GM19468 (cell line): ENCODE results near the gene FAM98A.

ENCODE experiments used
- ATAC-seq: cut with Tn5 transposase; IDR thresholded peaks from one replicate; pipeline ENCODE4 v1.9.1; 2021; ENCODE audit warnings: mild to moderate bottlenecking, moderate library complexity, moderate number of reproducible peaks; ENCODE audit not compliant: unreplicated experiment; ENCODE audit errors: extremely low read depth

Gene FAM98A

DNA sequence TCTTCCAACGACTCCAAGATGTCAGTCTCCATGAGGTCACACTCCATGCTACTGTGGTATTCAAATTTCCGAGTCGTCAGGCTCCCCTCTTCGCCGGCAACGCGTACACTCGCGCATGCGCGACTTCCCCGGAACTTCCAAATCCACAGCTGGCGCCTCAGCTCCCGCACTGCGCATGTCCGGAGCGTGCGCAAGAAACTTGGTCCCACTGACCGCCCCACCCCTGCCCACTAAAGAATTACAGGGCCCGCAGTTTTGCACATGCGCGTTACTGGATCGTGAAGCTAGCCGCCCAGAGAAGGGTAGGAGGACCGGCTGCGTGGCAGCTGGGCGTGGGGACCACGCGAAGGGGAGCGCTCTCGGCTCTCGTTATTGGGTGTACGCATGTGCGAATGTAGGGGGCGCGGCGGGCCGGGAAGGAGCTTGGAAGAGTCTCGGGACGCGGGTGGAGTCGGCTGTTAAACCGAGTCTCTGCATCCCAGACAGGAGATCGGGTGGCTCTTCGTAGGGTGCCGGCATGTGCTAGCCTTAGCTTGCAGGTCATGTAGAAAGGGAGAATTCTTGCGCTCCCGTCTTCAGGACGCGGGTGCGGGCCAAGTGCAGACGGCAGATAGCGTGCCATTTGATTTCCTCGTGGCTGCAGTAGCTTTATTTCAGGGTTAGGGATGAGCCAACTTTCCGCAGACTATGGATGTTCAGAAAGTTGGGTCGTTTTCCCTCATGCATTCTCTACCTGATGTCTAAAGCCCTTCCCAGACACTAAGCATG lies at the start of gene FAM98A:
TSS of gene FAM98A (minus strand) at position 125 of the 768 bp plus-strand sequence. CDS start at position 47, 78 bp downstream.
- peak; percentile 89 for ATAC-seq

DNA sequence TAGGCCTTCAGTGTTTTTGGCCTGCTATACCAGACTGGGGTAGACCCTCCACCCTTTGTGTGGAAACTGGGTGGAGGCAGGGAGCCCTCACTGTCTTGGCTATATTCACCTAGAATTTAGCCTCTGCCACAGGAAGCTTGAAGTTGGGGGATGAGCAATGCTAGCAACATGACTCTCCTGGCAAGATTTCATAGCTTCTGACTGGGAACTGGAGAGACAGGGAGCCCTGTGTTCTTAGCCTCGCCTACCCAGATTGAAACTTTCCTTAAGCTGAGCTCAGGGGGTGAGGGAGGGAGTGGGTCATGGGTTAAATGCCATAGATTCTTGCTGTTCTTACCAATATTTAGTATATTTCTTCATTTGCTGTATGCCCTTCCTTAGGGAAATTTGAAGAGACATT lies 46.8 kb upstream of the FAM98A start:
- no peak for ATAC-seq

DNA sequence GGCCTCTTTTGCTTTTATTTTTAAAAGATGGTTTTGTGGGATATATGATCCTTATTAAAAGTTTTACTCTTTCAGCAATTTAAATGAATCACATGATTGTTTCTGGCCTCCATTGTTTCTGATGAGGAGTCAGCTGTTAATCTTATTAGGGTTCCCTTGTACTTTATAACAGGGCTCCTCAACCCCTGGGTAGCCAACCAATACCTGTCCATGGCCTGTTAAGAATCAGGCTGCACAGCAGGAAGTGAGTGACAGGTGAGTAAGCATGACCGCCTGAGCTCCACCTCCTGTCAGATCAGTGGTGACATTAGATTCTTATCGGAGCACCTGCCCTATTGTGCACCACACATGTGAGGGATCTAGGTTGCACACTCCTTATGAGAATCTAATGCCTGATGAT lies 45.1 kb upstream of the FAM98A start:
- ATAC-seq = no peak

DNA sequence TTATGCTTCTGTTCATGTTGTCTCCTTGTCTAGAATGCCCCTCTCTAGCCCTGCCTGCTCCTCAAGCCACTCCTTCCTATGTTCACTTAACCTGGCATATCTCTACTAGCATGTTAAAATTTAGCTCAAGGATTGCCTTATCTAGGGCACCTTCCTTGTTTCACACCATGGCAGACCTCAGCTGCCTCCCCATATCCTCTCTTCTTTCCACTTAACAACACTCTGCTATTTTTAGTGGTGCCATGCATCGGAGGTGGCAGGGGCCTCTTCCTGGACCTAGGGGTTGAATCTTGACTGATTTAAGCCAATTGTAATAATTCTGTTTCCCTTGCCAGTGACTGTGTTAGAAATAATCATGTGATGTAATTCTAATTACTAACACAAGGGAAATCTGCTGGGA lies 36.9 kb upstream of the FAM98A start:
- no peak for ATAC-seq

DNA sequence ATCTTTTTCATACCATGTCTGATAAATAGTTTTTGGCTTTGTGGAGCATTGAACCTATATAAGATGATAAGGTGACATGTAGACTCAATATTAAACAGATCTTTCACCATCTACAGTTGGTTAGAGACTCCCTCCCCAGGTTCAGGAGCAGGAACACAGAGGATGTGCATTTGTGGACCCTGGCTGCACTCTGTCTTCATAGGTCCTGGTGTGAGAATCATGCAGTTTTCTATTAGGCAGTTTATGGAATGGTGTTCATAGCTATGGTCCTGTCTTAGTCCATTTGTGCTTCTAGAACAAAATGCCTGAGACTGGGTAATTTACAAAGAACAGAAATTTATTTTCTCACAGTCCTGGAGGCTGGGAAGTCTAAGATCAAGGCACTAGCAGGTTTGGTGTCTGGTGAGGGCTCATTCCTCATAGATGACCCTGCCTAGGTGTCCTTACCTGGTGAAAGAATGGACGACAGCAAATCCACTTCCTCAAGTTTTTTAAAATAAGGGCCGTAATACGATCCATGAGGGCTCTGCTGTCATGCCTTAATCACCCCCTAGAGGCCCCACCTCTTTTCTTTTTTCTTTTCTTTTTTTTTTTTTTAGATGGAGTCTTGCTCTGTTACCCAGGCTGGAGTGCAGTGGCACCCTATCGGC lies 35.3 kb upstream of the FAM98A start:
- ATAC-seq = no peak

DNA sequence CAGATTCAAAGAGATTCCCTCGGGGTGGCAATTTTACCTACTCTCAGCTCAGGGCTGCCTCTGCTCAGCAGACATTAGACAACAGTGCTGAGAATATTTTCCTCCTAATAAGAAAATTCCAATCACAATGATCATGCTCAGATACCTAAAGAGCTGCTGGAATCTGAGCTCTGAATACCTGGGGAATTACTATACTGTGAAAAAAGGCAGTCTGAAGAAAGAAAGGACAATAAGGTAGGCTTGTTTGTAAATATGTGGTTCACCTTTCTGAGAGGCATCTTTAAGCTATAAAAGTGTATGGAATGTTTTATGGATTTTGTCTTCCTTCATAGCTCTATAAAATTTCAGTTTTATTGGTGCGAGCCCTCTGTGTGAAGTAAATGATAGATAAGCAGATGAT lies 34.2 kb upstream of the FAM98A start:
- no peak for ATAC-seq

DNA sequence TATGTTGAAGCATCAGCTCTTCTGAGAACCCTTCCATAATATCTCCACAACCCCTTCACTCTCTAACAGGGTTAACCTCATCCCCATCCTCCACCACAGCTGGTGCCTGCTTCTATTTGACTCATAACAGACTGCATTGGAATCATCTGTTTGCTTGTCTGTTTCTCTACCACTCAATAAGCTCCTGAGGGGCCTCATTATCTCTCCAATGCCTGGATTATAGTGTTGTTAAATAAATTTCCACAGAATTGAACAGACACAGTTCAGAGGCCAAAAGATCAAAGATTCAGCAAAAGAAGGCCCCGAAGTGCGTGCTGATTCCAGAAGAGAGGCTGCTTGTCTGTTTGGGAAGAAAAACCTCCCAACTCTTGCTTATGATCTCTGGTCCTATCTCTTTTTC lies 33.7 kb upstream of the FAM98A start:
- ATAC-seq = no peak

DNA sequence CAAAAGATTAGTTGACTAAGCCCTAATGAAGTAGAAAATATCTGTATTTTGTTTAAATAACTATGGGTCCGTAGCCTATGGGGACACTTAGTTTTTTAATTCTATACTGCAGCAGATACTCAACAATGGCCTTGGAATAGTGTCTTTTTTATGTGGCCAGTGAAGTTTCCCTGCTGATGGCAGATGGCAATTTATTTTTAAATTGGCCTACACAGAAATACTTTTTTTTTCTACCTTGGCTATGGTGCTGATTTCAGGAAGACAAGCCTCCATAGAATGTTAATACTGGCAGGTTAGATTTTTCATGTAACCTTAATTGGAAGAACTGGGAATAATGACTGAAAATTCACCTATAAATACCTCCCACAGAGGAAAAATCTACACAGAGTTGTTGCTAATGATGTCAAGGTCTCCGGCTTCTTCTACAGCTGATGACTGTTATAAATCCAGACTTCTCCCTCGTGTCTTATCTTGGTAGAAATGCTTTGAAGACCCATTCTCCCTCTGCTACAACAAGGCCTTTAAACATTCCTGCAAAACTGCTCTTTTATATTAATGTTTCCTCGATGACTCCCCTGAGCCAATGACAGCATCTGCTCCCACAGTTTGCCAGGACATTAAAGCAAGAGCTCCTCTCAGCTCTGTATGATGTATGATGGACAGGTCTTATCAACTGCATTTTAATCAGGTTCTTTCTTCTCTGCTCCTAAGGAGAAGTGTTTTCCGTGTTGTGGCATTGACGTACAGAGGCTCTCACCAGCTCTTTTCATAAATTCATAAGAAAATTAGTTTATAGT lies 29.1 kb upstream of the FAM98A start:
- no peak for ATAC-seq

DNA sequence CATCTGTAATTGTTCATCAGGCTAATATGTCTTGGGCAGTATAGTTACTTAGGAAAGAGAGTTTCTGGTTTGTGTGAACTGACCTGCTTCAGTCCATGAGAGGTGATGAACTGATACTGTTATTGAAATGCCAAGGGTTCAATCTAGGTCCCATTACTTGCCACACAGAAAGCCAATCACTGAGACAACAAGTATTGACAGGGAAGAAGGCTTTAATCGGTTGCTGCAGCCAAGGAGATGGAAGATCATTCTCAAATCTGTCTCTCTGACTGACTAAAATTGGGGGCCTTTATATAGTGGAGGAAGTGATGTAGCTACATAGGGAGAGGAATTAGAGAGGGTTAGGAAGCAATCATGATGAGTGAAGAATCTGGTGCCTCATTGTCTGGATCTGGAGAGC lies 19.9 kb upstream of the FAM98A start:
- ATAC-seq = no peak

DNA sequence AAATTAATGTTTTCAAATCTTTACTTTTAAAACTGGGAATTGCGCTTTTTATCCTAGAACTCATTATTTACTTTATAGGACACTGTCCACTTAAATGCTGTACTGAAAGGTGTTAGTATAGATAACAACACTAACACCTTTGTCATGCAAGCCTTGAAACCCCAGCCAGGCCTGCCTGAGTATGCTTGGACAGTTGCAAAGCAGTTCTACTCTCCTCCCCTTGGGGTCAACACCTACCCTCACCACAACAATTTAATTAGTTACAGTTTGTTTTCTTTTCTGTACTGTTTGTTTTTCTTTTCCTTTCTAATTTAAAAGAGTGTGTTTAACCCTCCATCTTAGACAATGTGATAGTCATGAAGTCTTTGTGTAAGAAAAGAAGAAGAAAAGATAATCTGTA lies 18.9 kb upstream of the FAM98A start:
- no peak for ATAC-seq

DNA sequence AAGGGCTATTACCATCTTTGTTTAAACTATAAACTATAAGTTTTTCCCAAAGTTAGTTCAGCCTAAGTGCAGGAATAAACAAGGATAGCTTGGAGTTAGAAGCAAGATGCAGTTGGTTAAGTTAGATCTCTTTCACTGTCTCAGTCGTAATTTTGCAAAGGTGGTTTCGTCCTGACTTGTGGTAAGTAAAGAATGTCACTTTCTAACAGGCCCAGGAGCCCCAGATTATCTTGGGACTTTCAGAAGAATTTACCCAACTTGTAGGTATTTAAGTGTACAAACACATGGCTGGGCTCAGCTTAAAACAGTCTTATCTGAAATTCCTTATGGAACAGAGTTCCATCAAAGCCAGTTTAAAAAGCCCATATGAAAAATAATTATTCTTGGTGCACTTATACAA lies 18.3 kb upstream of the FAM98A start:
- no peak for ATAC-seq

DNA sequence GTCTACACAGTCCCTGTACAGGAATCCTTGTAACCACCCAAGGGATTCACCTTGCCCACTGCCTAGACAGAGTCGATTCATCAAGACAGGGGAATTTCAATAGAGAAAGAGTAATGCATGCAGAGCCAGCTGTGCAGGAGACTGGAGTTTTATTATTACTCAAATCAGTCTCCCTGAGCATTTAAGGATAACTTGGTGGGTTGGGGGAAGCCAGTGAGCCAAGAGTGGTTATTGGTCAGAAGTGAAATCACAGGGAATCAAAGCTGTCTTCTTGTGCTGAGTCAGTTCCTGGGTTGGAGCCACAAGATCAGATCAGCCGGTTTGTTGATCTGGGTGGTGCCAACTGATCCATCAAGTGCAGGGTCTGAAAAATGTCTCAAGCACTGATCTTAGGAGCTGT lies 17.8 kb upstream of the FAM98A start:
- no peak for ATAC-seq

DNA sequence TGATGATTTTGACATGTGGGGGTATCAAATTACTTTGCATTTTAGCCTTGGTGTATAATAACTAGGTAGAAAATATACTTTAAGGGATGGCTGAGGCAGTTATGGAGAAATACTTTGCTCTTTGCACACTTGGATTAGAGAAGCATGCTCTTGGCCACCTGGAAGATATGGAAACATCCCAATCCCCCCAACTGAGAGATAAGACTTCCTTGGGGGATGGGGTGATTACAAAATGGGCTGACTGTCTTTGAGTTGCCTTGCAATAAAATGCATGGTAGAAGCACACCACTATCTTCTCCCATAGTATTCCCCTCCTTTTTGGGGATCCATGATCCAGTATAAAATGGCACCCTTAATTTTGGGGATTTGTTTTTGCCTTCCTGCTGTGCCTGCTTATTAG lies 15.1 kb upstream of the FAM98A start:
- ATAC-seq = no peak

DNA sequence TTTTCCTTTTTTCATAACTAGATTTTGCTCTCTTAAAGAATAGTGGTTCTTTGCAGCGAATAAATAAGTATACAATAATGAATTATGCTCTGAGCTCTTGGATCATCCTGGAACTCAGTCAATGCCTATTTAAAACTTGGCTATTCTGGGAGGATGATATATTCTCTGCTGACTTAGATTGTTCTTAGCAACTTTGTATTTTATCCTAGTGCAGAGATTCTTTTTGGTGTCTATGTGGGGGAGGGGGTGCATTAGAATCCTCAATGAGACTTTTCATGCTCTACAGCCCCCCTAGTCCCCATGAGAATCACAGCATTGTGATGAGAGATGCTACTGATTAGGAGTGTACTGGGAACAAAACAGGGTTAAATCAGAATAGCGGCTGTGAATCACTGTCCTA lies 8.8 kb upstream of the FAM98A start:
- ATAC-seq = no peak

DNA sequence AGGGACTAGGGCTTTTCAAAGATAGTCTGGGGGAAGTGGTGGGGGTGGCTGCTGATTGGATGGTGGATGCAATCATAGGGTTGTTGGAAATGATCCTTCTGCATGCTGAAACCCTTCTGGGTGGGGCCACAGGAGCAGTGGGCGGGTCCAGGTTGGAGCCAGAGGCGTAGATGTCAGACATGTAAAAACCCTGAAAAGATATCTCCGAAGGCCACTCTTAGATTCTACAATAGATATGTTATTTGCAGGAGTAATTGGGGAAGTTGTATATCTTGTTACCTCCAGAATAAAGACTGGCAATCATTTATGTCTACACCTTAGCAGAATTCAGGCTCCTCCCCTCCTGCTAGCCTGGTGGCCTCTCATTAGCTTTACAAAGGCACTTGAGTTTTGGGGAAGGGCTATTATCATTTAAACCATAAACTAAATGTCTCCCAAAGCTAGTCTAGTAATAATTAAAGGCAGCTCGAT lies 8.2 kb upstream of the FAM98A start:
- ATAC-seq = no peak

DNA sequence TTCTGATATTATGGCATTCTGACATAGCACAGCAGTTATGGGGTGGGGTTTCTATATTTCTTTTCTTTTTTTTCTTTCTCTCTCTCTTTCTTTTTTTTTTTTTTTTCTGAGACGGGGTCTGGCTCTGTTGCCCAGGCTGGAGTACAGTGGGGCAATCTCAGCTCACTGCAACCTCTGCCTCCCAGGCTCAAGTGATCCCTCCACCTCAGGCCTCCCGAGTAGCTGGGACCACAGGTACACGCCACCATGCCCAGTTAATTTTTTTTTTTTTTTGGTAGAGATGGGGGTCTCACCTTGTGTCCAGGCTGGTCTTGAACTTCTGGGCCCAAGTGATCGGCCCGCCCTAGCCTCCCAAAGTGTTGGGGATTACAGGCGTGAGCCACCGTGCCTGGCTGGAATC lies 7.5 kb upstream of the FAM98A start:
- no peak for ATAC-seq

DNA sequence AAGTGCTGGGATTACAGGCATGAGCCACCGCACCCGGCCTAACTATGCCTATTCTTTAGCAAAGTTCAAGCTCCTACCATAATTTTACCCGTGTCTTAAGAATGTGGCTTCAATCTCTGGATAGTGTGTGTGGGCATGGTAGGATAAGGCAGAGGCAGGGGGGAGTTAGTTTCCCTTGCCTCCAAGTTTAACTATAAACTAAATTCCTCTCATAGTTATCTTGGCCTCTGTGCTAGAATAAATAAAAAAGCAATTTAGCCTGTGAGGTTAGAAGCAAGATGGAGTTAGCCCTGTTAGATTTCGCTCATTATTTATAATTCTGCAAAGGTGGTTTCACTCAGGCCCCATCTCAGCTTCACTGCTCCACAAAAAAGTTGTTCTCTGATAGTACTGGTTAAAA lies 7.0 kb upstream of the FAM98A start:
- no peak for ATAC-seq

DNA sequence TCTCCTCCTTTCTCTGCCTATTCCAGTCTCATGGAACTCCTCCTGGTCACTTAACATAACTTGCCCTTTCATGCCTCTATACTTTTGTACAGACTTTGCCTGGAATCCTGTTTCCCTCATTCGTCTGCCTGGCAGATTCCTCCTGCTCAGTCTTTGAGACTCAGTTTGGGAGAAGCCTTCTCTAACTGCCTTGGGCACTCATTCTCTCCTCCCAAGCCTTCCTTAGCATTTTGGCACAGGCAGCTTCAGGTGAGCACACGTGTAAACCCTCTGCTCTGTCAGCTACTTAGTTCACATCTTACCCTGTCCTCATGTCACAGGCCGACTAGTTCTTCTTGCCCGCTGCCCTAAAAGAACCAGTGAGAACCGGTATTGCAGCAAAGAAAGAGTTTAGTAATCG lies 6.0 kb upstream of the FAM98A start:
- no peak for ATAC-seq

DNA sequence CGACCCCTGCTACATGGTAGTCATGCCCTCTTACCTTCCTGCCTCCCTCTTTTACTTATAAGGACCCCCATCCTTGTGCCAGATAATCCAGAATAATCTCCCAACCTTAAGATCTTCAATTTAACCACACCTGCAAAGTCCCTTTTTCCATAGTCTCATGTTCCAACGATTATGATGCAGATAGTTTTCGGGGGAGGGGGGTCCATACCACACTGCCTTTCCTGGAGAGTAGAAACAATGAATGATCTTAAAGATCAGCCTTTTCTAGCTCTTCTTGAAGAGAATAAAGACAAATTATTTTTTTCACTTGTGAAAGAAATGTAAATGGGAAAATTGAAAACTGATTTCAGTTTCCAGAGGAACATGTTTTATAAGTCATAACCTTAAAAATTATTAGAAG lies 4.3 kb upstream of the FAM98A start:
- no peak for ATAC-seq

DNA sequence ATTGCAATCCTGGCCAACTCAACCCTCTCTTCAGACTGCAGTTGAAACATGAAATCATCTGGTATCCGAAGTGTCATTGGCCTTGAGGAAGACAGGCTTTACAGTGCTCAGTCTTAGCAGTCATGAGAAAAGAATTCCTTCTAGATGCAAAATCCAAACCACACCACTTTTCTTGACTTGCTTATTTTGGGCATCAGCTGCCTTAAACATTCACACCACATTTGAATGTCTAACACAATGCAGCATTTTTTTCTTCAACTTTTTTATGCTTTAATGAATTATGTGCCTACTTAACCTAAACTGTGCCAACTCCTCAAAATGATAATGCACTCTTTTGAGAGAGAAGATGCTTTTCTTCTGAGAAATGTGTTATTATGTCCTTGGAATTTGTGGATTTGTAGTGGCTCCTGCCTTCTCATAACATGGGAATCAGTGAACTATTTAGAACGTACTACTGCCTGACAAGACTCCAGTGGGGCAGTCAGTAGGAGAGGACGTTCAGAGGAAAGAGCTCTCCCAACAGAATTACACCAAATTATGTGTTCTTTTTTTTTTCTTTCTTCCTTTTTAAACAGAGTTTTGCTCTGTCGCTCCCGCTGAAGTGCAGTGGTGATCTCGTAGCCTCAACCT lies 3.2 kb upstream of the FAM98A start:
- no peak for ATAC-seq

DNA sequence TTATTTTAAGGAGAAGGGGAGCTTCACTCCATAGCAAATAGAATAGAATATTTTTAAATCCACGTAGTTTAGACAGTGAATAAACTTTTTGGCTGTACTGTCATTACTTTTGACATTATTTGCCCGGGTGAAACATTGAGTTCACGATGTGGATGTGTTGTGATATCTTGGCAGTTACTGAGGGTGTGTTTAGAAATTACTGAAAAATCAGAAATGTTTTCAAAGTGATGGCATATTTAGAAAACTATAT lies 769 bp upstream of the FAM98A start:
- no peak for ATAC-seq
